Tibial nerve (tissue), 4 donors: ENCODE results near the gene VAT1L. TPM values are rescaled to one million over a fixed set of nuclear protein-coding genes. Genes with fewer than 3 reads are reported as not detected.

ENCODE experiments used
- DNase-seq, 2 donors: peaks; one replicate each; pipeline ENCODE4 v3.0.0-alpha.2; 2019; ENCODE audit warnings: low spot score in 2 of 2
- H3K27ac ChIP-seq, 4 donors: fragments of 200-600 bp; sonication (generic) in 3 of 4; one replicate each; pipeline ENCODE4 v1.5.1; 2017 to 2019; ENCODE audit warnings: mild to moderate bottlenecking in 1 of 4
- H3K27me3 ChIP-seq, 2 donors: fragments of 200-600 bp; sonication (generic) in 1 of 2; one replicate each; pipeline versions ENCODE4 v1.5.1 to v1.6.0; 2017 to 2019
- H3K36me3 ChIP-seq, 3 donors: fragments of 200-600 bp; sonication (generic); one replicate each; pipeline ENCODE4 v1.5.1; 2018 to 2019
- H3K4me1 ChIP-seq, 4 donors: fragments of 200-600 bp; sonication (generic) in 3 of 4; one replicate each; pipeline ENCODE4 v1.5.1; 2017 to 2019
- H3K4me3 ChIP-seq, 4 donors: fragments of 200-600 bp; sonication (generic) in 3 of 4; one replicate each; pipeline ENCODE4 v1.5.1; 2017 to 2019; ENCODE audit warnings: mild to moderate bottlenecking in 1 of 4, moderate library complexity in 1 of 4
- H3K9me3 ChIP-seq, 4 donors: fragments of 200-600 bp; sonication (generic) in 3 of 4; one replicate each; pipeline ENCODE4 v1.5.1; 2017 to 2019
- CTCF ChIP-seq, 5 experiments: fragments of 200-600 bp in 3 of 5; fragments of 450-650 bp in 2 of 5; sonication (generic) in 3 of 5; IDR thresholded peaks; one replicate each; pipeline ENCODE4 v1.5.1; 2016 to 2019; ENCODE audit warnings: antibody characterized with exemption in 5 of 5, mild to moderate bottlenecking in 3 of 5, moderate library complexity in 2 of 5
- EP300 ChIP-seq, 2 donors: sonication (generic); formaldehyde crosslinking; IDR thresholded peaks; one replicate each; pipeline ENCODE4 v1.6.1; 2017; ENCODE audit warnings: antibody characterized with exemption in 2 of 2, mild to moderate bottlenecking in 1 of 2
- POLR2A ChIP-seq, 2 donors: fragments of 450-650 bp; IDR thresholded peaks; one replicate each; pipeline ENCODE4 v1.6.1; 2017; ENCODE audit warnings: antibody characterized with exemption in 2 of 2, mild to moderate bottlenecking in 2 of 2, moderate library complexity in 2 of 2
- WGBS, 2 donors: methylation state at CpG; one replicate each; pipeline ENCODE4 v1.1.5; 2018; 5-methylcytosine and 5-hydroxymethylcytosine counted together
- total RNA-seq, 4 donors: library from RNA; depleted of rRNA; stranded (reverse); fragments of >200 nt; gene quantifications; one replicate each; pipeline ENCODE4 v1.1.0, GENCODE V29; 2016

The VAT1L gene
- 10 to 100 TPM in 3 of 4 donors, 1 to 10 TPM in 1; 7.2 to 21.6 (median 19.5) TPM for total RNA-seq

GRCh38 chr16:77788181-77789084, at the start of gene VAT1L:
TSS of gene VAT1L (plus strand) at chr16:77788564. CDS start at chr16:77788683, 119 bp downstream.
- H3K27ac ChIP-seq = peak within 1 kb of the TSS in 1 of 4 donors; percentile 46
- peaks cover 0 to 35% of the 10 kb centered on the region in 2 donors for H3K27me3 ChIP-seq
- 0 to 1% methylated on average over 21 to 66 of the region's 78 CpGs for WGBS, 2 donors

GRCh38 chr16:77738706-77739558, 49.4 kb upstream of the VAT1L start:
- WGBS, 2 donors = 89% methylated on average over 10 of the region's 10 CpGs
- Histone ChIP-seq H3K4me3 (no peak overlapping the region), H3K27me3 (no peaks in the 10 kb centered on the region), H3K27ac (no peak overlapping the region), H3K36me3 (peaks cover 0 to 21% (median 0%) of the 10 kb centered on the region in 3 donors), H3K9me3 (peaks cover 0 to 6% (median 0%) of the 10 kb centered on the region in 4 donors), H3K4me1 (no peaks in the 10 kb centered on the region)
- no peak for DNase-seq
- TF ChIP-seq POLR2A (IDR thresholded peaks at IDR 0.05) (no peak), EP300 (IDR thresholded peaks at IDR 0.05) (no peak), CTCF (IDR thresholded peaks at IDR 0.05) (no peak)

More at GRCh38 chr16:77788181-77789084, at the start of gene VAT1L:
- peak within 1 kb of the TSS; percentile 42 to 68 (median 51) for H3K4me3 ChIP-seq
- DNase-seq = no peak
- no peaks in the 10 kb centered on the region for H3K9me3 ChIP-seq
- H3K4me1 ChIP-seq = peaks cover 0 to 25% (median 6%) of the 10 kb centered on the region in 4 donors
- H3K36me3 ChIP-seq = no peaks in the 10 kb centered on the region
- TF ChIP-seq POLR2A (IDR thresholded peaks at IDR 0.05) (peak in 1 of 2 donors; percentile 40), EP300 (IDR thresholded peaks at IDR 0.05) (no peak)

GRCh38 chr16:77739559-77739892, 48.8 kb upstream of the VAT1L start:
- H3K9me3 ChIP-seq = peaks cover 0 to 4% (median 0%) of the 10 kb centered on the region in 4 donors
- H3K27ac ChIP-seq = no peak overlapping the region
- WGBS, 2 donors = 60 to 85% methylated on average over 1 of the region's 1 CpG
- TF ChIP-seq CTCF (IDR thresholded peaks at IDR 0.05) (no peak), POLR2A (IDR thresholded peaks at IDR 0.05) (no peak), EP300 (IDR thresholded peaks at IDR 0.05) (no peak)
- H3K27me3 ChIP-seq = no peaks in the 10 kb centered on the region
- H3K4me3 ChIP-seq = no peak overlapping the region
- no peak for DNase-seq
- no peaks in the 10 kb centered on the region for H3K4me1 ChIP-seq
- peaks cover 0 to 17% (median 0%) of the 10 kb centered on the region in 3 donors for H3K36me3 ChIP-seq

- WGBS, 2 donors = 59 to 74% methylated on average over 4 of the region's 4 CpGs
- Histone ChIP-seq H3K27me3 (no peaks in the 10 kb centered on the region), H3K4me1 (no peaks in the 10 kb centered on the region), H3K9me3 (no peaks in the 10 kb centered on the region), H3K27ac (no peak overlapping the region), H3K36me3 (peaks cover 0 to 3% (median 0%) of the 10 kb centered on the region in 3 donors), H3K4me3 (no peak overlapping the region)
- TF ChIP-seq CTCF (IDR thresholded peaks at IDR 0.05) (no peak), EP300 (IDR thresholded peaks at IDR 0.05) (no peak), POLR2A (IDR thresholded peaks at IDR 0.05) (no peak)
- DNase-seq = no peak
Measured at GRCh38 chr16:77744141-77744540, 44.2 kb upstream of the VAT1L start.

GRCh38 chr16:77745972-77746371, 42.4 kb upstream of the VAT1L start:
- no peaks in the 10 kb centered on the region for H3K4me1 ChIP-seq
- H3K27ac ChIP-seq = no peak overlapping the region
- no peak for DNase-seq
- TF ChIP-seq EP300 (IDR thresholded peaks at IDR 0.05) = no peak
- no peak for TF ChIP-seq CTCF (IDR thresholded peaks at IDR 0.05)
- no peak for TF ChIP-seq POLR2A (IDR thresholded peaks at IDR 0.05)
- H3K4me3 ChIP-seq = no peak overlapping the region
- 59 to 66% methylated on average over 1 of the region's 1 CpG for WGBS, 2 donors
- H3K9me3 ChIP-seq = no peaks in the 10 kb centered on the region
- peaks cover 0 to 3% (median 0%) of the 10 kb centered on the region in 3 donors for H3K36me3 ChIP-seq
- no peaks in the 10 kb centered on the region for H3K27me3 ChIP-seq
